Smooth muscle cell (in vitro differentiated cells): ENCODE measurements around the gene AATK. TPM values are rescaled to one million over a fixed set of nuclear protein-coding genes. Genes with fewer than 3 reads are reported as not detected.

Experiments
- DNase-seq: peaks from one replicate; lab custom pipeline; 2025; ENCODE audit not compliant: unreplicated experiment; lab: John Stamatoyannopoulos, UW
- H2AFZ ChIP-seq: fragments of 200-600 bp; sonication (generic); 2 replicates; pipeline ENCODE4 v1.6.0; 2016; ENCODE audit warnings: antibody characterized with exemption, low read depth, mild to moderate bottlenecking
- H3F3A ChIP-seq: fragments of 200-600 bp; sonication (generic); 2 replicates; pipeline ENCODE4 v1.6.0; 2017; ENCODE audit warnings: antibody characterized with exemption, low read depth
- H3K27ac ChIP-seq: fragments of 200-600 bp; sonication (generic); 2 replicates; pipeline ENCODE4 v1.5.1; 2016; ENCODE audit warnings: low read depth, mild to moderate bottlenecking
- H3K27me3 ChIP-seq: fragments of 200-600 bp; sonication (generic); 2 replicates; pipeline ENCODE4 v1.6.1; 2016; ENCODE audit warnings: low read depth, mild to moderate bottlenecking
- H3K36me3 ChIP-seq: fragments of 200-600 bp; sonication (generic); 2 replicates; pipeline ENCODE4 v1.5.1; 2016; ENCODE audit warnings: low read depth
- H3K4me1 ChIP-seq: fragments of 200-600 bp; sonication (generic); 2 replicates; pipeline ENCODE4 v1.5.1; 2016; ENCODE audit warnings: low read depth
- H3K4me2 ChIP-seq: fragments of 200-600 bp; sonication (generic); 2 replicates; pipeline ENCODE4 v1.6.0; 2016; ENCODE audit warnings: mild to moderate bottlenecking
- H3K4me3 ChIP-seq: fragments of 200-600 bp; sonication (generic); 2 replicates; pipeline ENCODE4 v1.5.1; 2016; ENCODE audit warnings: mild to moderate bottlenecking
- H3K79me2 ChIP-seq: fragments of 200-600 bp; sonication (generic); 2 replicates; pipeline ENCODE4 v1.6.0; 2016; ENCODE audit warnings: low read depth, mild to moderate bottlenecking
- H3K9ac ChIP-seq: fragments of 200-600 bp; sonication (generic); 2 replicates; pipeline ENCODE4 v1.6.0; 2016; ENCODE audit warnings: low read depth
- H3K9me3 ChIP-seq: fragments of 200-600 bp; sonication (generic); replicated peaks from 2 replicates; pipeline ENCODE4 v1.5.1; 2016; ENCODE audit warnings: low read depth
- H4K20me1 ChIP-seq: fragments of 200-600 bp; sonication (generic); 2 replicates; pipeline ENCODE4 v1.6.0; 2016; ENCODE audit warnings: low read depth
- CTCF ChIP-seq: fragments of 200-600 bp; sonication (generic); IDR thresholded peaks from 2 replicates; pipeline ENCODE4 v1.5.1; 2017; ENCODE audit warnings: borderline replicate concordance, mild to moderate bottlenecking, antibody characterized with exemption; ENCODE audit not compliant: insufficient read depth, poor library complexity, severe bottlenecking
- WGBS: methylation state at CpG from one replicate; pipeline ENCODE4 v1.1.7; 2016; ENCODE audit warnings: low lambda C conversion rate; 5-methylcytosine and 5-hydroxymethylcytosine counted together
- polyA plus RNA-seq: library from polyadenylated mRNA; unstranded; fragments of >200 nt; fragmentation: Nextera tagmentation; extraction: Ambion mirVana; gene quantifications from 2 replicates; pipeline ENCODE4 v1.2.1, GENCODE V29; 2016
- total RNA-seq: library from RNA; depleted of rRNA; stranded (reverse); fragments of >200 nt; gene quantifications from 2 replicates; pipeline ENCODE4 v1.2.3, GENCODE V29; 2014

Gene AATK
- total and polyA plus RNA-seq, 2 experiments from 2014 or later = 0.61 to 0.67 TPM

- Histone ChIP-seq H3K79me2 (no peaks in the 10 kb centered on the region), H3K4me1 (no peaks in the 10 kb centered on the region), H3K4me2 (no peak overlapping the region), H3K27me3 (no peaks in the 10 kb centered on the region), H3K4me3 (no peak overlapping the region), H3K36me3 (no peaks in the 10 kb centered on the region), H3K9ac (no peak overlapping the region), H4K20me1 (peaks cover 33% of the 10 kb centered on the region), H3K9me3 (no peaks in the 10 kb centered on the region), H3K27ac (no peak overlapping the region), H2AFZ (no peak overlapping the region), H3F3A (no peaks in the 10 kb centered on the region)
- TF ChIP-seq CTCF = no peak
- DNase-seq = no peak
- 97% methylated on average over 11 of the region's 24 CpGs for WGBS
Observed at GRCh38 chr17:81106716-81107115, 59.3 kb downstream of the AATK start.

- Histone ChIP-seq H3K4me1 (no peaks in the 10 kb centered on the region), H2AFZ (no peak overlapping the region), H3F3A (no peaks in the 10 kb centered on the region), H3K27me3 (no peaks in the 10 kb centered on the region), H3K4me2 (no peak overlapping the region), H3K9ac (no peak overlapping the region), H4K20me1 (peaks cover 14% of the 10 kb centered on the region), H3K36me3 (no peaks in the 10 kb centered on the region), H3K27ac (no peak overlapping the region), H3K4me3 (no peak overlapping the region), H3K9me3 (no peaks in the 10 kb centered on the region), H3K79me2 (no peaks in the 10 kb centered on the region)
- TF ChIP-seq CTCF = no peak
- WGBS = 96% methylated on average over 15 of the region's 20 CpGs
- DNase-seq = no peak
Observed at GRCh38 chr17:81103379-81103778, 62.6 kb downstream of the AATK start.

GRCh38 chr17:81102869-81103268 lies 63.2 kb downstream of the AATK start:
- H3K79me2 ChIP-seq = no peaks in the 10 kb centered on the region
- H3F3A ChIP-seq = no peaks in the 10 kb centered on the region
- no peak overlapping the region for H3K9ac ChIP-seq
- H3K36me3 ChIP-seq = no peaks in the 10 kb centered on the region
- no peak overlapping the region for H3K4me2 ChIP-seq
- peaks cover 4% of the 10 kb centered on the region for H3K4me1 ChIP-seq
- TF ChIP-seq CTCF = no peak
- no peaks in the 10 kb centered on the region for H3K27me3 ChIP-seq
- peaks cover 14% of the 10 kb centered on the region for H4K20me1 ChIP-seq
- WGBS = 97% methylated on average over 17 of the region's 17 CpGs
- no peak overlapping the region for H3K27ac ChIP-seq
- no peak overlapping the region for H2AFZ ChIP-seq
- H3K4me3 ChIP-seq = no peak overlapping the region
- H3K9me3 ChIP-seq = no peaks in the 10 kb centered on the region
- no peak for DNase-seq

- H3K27ac ChIP-seq = no peak overlapping the region
- no peaks in the 10 kb centered on the region for H3K79me2 ChIP-seq
- H3K4me1 ChIP-seq = peaks cover 9% of the 10 kb centered on the region
- no peak overlapping the region for H3K9ac ChIP-seq
- no peak overlapping the region for H3K4me2 ChIP-seq
- H3K4me3 ChIP-seq = no peak overlapping the region
- H3K9me3 ChIP-seq = no peaks in the 10 kb centered on the region
- no peak for TF ChIP-seq CTCF
- H4K20me1 ChIP-seq = peaks cover 14% of the 10 kb centered on the region
- 96% methylated on average over 12 of the region's 12 CpGs for WGBS
- no peak for DNase-seq
- H3F3A ChIP-seq = no peaks in the 10 kb centered on the region
- H3K36me3 ChIP-seq = no peaks in the 10 kb centered on the region
- H2AFZ ChIP-seq = no peak overlapping the region
- H3K27me3 ChIP-seq = no peaks in the 10 kb centered on the region
Observed at GRCh38 chr17:81102352-81102751, 63.7 kb downstream of the AATK start.
